CD14-positive monocyte (primary cell): ENCODE data around the gene SH3BP5. TPM values are rescaled to one million over a fixed set of nuclear protein-coding genes. Genes with fewer than 3 reads are reported as not detected.

Experiments
- DNase-seq, 3 donors: peaks; one replicate each; pipeline ENCODE4 v3.0.0-alpha.2; 2011 to 2022
- H2AFZ ChIP-seq: 2 replicates; pipeline ENCODE4 v1.6.0; 2012; ENCODE audit warnings: mild to moderate bottlenecking, low read depth, low read length, inconsistent platforms; ENCODE audit not compliant: insufficient read depth, poor library complexity, severe bottlenecking
- H3K27ac ChIP-seq, 2 donors: 1 replicate in 1 of 2; 2 replicates in 1 of 2; pipeline ENCODE4 v1.5.1; 2012 to 2013; ENCODE audit warnings: low read length in 2 of 2, control low read depth in 1 of 2, inconsistent platforms in 1 of 2, low read depth in 1 of 2, mild to moderate bottlenecking in 1 of 2
- H3K27me3 ChIP-seq, 2 donors: one replicate each; pipeline versions ENCODE4 v1.6.0 to v1.6.1; 2011 to 2013; ENCODE audit warnings: low read length in 2 of 2; ENCODE audit not compliant: control insufficient read depth in 2 of 2, insufficient read depth in 2 of 2
- H3K36me3 ChIP-seq, 2 donors: replicated peaks in 1 of 2; 1 replicate in 1 of 2; 2 replicates in 1 of 2; pipeline versions ENCODE4 v1.5.1 to v1.6.1; 2012 to 2013; ENCODE audit warnings: low read length in 2 of 2, control low read depth in 1 of 2, inconsistent platforms in 1 of 2, mild to moderate bottlenecking in 1 of 2; ENCODE audit not compliant: insufficient read depth in 2 of 2, control insufficient read depth in 1 of 2
- H3K4me1 ChIP-seq, 2 donors: 1 replicate in 1 of 2; 2 replicates in 1 of 2; pipeline versions ENCODE4 v1.5.1 to v1.6.1; 2012 to 2013; ENCODE audit warnings: low read length in 2 of 2, control low read depth in 1 of 2, inconsistent platforms in 1 of 2, mild to moderate bottlenecking in 1 of 2, moderate library complexity in 1 of 2; ENCODE audit not compliant: insufficient read depth in 2 of 2, control insufficient read depth in 1 of 2
- H3K4me2 ChIP-seq: replicated peaks from 2 replicates; pipeline ENCODE3; 2012; ENCODE audit warnings: low read length, moderate library complexity, mild to moderate bottlenecking; ENCODE audit not compliant: poor library complexity, severe bottlenecking; ENCODE audit errors: extremely low read depth
- H3K4me3 ChIP-seq, 3 experiments: fragments of 200-600 bp in 1 of 3; sonication (generic) in 1 of 3; replicated peaks in 1 of 3; 1 replicate in 2 of 3; 2 replicates in 1 of 3; pipeline ENCODE4 v1.5.1; 2011 to 2013; ENCODE audit warnings: low read length in 3 of 3, mild to moderate bottlenecking in 3 of 3, control low read depth in 2 of 3, low read depth in 2 of 3, inconsistent platforms in 1 of 3, moderate library complexity in 1 of 3
- H3K79me2 ChIP-seq: 2 replicates; pipeline ENCODE4 v1.6.0; 2012; ENCODE audit warnings: mild to moderate bottlenecking, control low read depth, inconsistent platforms, low read length, moderate library complexity; ENCODE audit not compliant: insufficient read depth
- H3K9ac ChIP-seq: 2 replicates; pipeline ENCODE4 v1.6.0; 2017; ENCODE audit warnings: low read length, mild to moderate bottlenecking; ENCODE audit not compliant: insufficient read depth, poor library complexity, severe bottlenecking
- H3K9me3 ChIP-seq, 2 donors: replicated peaks in 1 of 2; 1 replicate in 1 of 2; 2 replicates in 1 of 2; pipeline versions ENCODE4 v1.5.1 to v1.6.1; 2012 to 2013; ENCODE audit warnings: low read length in 2 of 2, control low read depth in 1 of 2; ENCODE audit not compliant: control insufficient read depth in 1 of 2, insufficient read depth in 1 of 2
- H4K20me1 ChIP-seq: 2 replicates; pipeline ENCODE4 v1.6.0; 2012; ENCODE audit warnings: mild to moderate bottlenecking, low read length, control low read depth, moderate library complexity; ENCODE audit not compliant: insufficient read depth
- H3K27ac Mint-ChIP-seq, 7 donors: one replicate each; pipeline ENCODE4 v1.8.0; 2020; ENCODE audit warnings: mild to moderate bottlenecking in 7 of 7, mixed read lengths in 7 of 7, moderate library complexity in 6 of 7, inconsistent platforms in 2 of 7
- H3K27me3 Mint-ChIP-seq, 3 donors: one replicate each; pipeline ENCODE4 v1.8.0; 2021 to 2022; ENCODE audit warnings: low read depth in 3 of 3, mild to moderate bottlenecking in 3 of 3, mixed read lengths in 3 of 3, moderate library complexity in 3 of 3, inconsistent platforms in 1 of 3
- H3K36me3 Mint-ChIP-seq, 2 donors: one replicate each; pipeline ENCODE4 v1.8.0; 2020; ENCODE audit warnings: mixed read lengths in 2 of 2, inconsistent platforms in 1 of 2, mild to moderate bottlenecking in 1 of 2
- H3K4me1 Mint-ChIP-seq: one replicate; pipeline ENCODE4 v1.8.0; 2020; ENCODE audit warnings: mild to moderate bottlenecking, mixed read lengths
- H3K4me3 Mint-ChIP-seq, 2 donors: one replicate each; pipeline ENCODE4 v1.8.0; 2020; ENCODE audit warnings: mild to moderate bottlenecking in 2 of 2, mixed read lengths in 2 of 2, moderate library complexity in 1 of 2
- H3K9me3 Mint-ChIP-seq, 7 donors: one replicate each; pipeline ENCODE4 v1.8.0; 2020 to 2022; ENCODE audit warnings: mixed read lengths in 7 of 7, mild to moderate bottlenecking in 6 of 7, moderate library complexity in 6 of 7, inconsistent platforms in 2 of 7
- WGBS: methylation state at CpG from one replicate; pipeline ENCODE4 v1.1.5; 2013; ENCODE audit warnings: missing lambda C conversion rate; ENCODE audit not compliant: insufficient coverage; 5-methylcytosine and 5-hydroxymethylcytosine counted together
- intact Hi-C, 2 donors: fragments of 100-400 bp; cut with micrococcal nuclease; formaldehyde crosslinking; loops; one replicate each; pipeline versions ENCODE4 v1.15.0 to v1.15.1; 2023
- polyA plus RNA-seq, 3 donors: library from polyadenylated mRNA; depleted of rRNA in 1 of 3; unstranded in 2 of 3; stranded (reverse) in 1 of 3; fragments of 300-500 nt in 2 of 3; fragments of >200 nt in 1 of 3; fragmentation: Illumina TruSeq in 2 of 3; gene quantifications; 1 replicate in 2 of 3; 2 replicates in 1 of 3; pipeline ENCODE4 v1.2.3, GENCODE V29; 2012 to 2021
- TF ChIP-seq, protein P1 (sequence below): fragments of 200-600 bp; IDR thresholded peaks from one replicate; pipeline ENCODE4 v1.8.0; 2022; ENCODE audit warnings: antibody characterized with exemption, mild to moderate bottlenecking

Gene SH3BP5
- polyA plus RNA-seq, 3 donors: 10.7 to 29.6 (median 22.8) TPM

DNA sequence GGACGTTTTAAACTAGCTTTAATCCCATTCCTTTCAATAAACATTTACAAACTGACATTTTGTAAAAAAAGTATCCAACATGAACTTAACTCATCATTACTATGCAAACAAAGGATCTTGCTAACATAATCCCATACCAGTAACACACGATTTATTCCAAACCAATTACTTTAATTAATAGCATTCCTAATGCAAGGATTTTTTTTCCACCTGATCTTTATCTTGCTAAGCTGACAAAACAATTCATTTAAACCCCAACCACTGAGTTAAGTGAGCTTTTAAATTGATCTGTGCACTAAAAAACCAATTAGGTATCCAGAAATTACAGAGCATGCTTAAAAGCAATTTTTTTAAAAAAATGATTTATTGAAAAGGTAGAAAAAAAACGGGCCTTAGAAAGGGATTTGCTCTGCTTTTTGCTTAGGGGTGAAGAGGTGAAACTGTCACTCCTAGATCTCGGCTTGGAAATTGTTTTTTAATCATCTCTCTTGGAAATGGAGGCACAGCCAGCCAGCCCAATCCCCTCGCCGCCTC lies 1.2 kb downstream of the SH3BP5 start:
- DNase-seq: no peak
- TF ChIP-seq, protein P1, sequence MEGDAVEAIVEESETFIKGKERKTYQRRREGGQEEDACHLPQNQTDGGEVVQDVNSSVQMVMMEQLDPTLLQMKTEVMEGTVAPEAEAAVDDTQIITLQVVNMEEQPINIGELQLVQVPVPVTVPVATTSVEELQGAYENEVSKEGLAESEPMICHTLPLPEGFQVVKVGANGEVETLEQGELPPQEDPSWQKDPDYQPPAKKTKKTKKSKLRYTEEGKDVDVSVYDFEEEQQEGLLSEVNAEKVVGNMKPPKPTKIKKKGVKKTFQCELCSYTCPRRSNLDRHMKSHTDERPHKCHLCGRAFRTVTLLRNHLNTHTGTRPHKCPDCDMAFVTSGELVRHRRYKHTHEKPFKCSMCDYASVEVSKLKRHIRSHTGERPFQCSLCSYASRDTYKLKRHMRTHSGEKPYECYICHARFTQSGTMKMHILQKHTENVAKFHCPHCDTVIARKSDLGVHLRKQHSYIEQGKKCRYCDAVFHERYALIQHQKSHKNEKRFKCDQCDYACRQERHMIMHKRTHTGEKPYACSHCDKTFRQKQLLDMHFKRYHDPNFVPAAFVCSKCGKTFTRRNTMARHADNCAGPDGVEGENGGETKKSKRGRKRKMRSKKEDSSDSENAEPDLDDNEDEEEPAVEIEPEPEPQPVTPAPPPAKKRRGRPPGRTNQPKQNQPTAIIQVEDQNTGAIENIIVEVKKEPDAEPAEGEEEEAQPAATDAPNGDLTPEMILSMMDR: no peak
- peaks cover 2 to 3% of the 10 kb centered on the region in 2 donors for H3K27me3 ChIP-seq
- H3K4me2 ChIP-seq: peak overlapping the region; percentile 97
- Mint-ChIP-seq H3K36me3 (peaks cover 43 to 55% of the 10 kb centered on the region in 2 donors), H3K27ac (peak overlapping the region in 4 of 7 donors; percentile 31 to 84 (median 66)), H3K9me3 (peaks cover 0 to 3% (median 0%) of the 10 kb centered on the region in 7 donors), H3K4me3 (peak overlapping the region; percentile 97), H3K4me1 (peaks cover 39% of the 10 kb centered on the region), H3K27me3 (peaks cover 19 to 25% (median 21%) of the 10 kb centered on the region in 3 donors)
- H3K9me3 ChIP-seq: no peaks in the 10 kb centered on the region
- peaks cover 46% of the 10 kb centered on the region for H4K20me1 ChIP-seq
- peak overlapping the region; percentile 92 for H2AFZ ChIP-seq
- intact Hi-C loops: loop anchor here (2.0 to 5.0 kb wide), 5 partner anchors 14 to 226 kb away; no protein-coding TSS in a partner anchor
- peaks cover 18% of the 10 kb centered on the region for H3K79me2 ChIP-seq
- WGBS: 10% methylated on average over 2 of the region's 6 CpGs
- H3K27ac ChIP-seq: no peak overlapping the region
- H3K4me3 ChIP-seq: peak overlapping the region; percentile 78 to 84 (median 82)
- H3K36me3 ChIP-seq: peaks cover 18 to 38% of the 10 kb centered on the region in 2 donors
- H3K4me1 ChIP-seq: peaks cover 18 to 34% of the 10 kb centered on the region in 2 donors
- H3K9ac ChIP-seq: peak overlapping the region; percentile 88

DNA sequence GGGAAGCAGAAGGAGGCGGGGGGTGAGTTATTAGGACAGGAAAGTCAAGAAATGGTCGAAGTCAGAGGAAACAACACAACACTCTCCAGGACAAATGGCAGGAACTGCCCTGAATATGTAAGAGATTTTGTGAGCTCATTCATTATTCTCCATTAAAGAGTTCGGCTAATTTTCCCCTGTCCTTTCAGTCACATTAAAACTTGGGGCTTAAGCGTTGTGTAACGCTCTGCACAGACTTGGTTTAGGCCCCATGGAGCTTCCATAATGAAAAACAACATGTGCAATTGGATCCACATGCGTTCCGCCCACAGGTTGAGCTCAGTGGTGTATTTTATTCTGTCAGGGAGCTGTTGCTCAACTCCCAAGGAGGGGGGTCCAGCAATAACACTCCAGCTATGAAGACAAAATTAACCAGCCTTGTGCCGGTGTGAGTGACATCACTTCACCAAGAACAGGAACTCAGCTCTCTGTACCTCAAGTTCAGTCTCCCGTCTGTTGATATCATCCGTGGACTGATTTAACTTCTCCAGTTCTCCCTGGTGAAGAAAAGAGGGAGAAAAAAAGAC lies 2.3 kb downstream of the SH3BP5 start:
- Histone ChIP-seq H3K4me3 (peak overlapping the region in 1 of 3 experiments; percentile 84), H3K27ac (no peak overlapping the region), H3K27me3 (peaks cover 2 to 3% of the 10 kb centered on the region in 2 donors), H3K4me1 (peaks cover 18 to 34% of the 10 kb centered on the region in 2 donors), H3K9me3 (no peaks in the 10 kb centered on the region), H3K79me2 (peaks cover 18% of the 10 kb centered on the region), H3K4me2 (peak overlapping the region; percentile 97), H3K9ac (no peak overlapping the region), H3K36me3 (peaks cover 21 to 48% of the 10 kb centered on the region in 2 donors), H2AFZ (no peak overlapping the region), H4K20me1 (peaks cover 56% of the 10 kb centered on the region)
- peaks cover 39% of the 10 kb centered on the region for H3K4me1 Mint-ChIP-seq
- DNase-seq: peak in 2 of 3 donors; percentile 39 to 43
- H3K9me3 Mint-ChIP-seq: no peaks in the 10 kb centered on the region
- peak overlapping the region in 5 of 7 donors; percentile 10 to 55 (median 41) for H3K27ac Mint-ChIP-seq
- peak overlapping the region; percentile 97 for H3K4me3 Mint-ChIP-seq
- H3K27me3 Mint-ChIP-seq: peaks cover 21 to 25% (median 21%) of the 10 kb centered on the region in 3 donors
- TF ChIP-seq, protein P1: no peak
- WGBS: no CpG with 5 or more reads among the region's 10 CpGs
- H3K36me3 Mint-ChIP-seq: peaks cover 53 to 65% of the 10 kb centered on the region in 2 donors
- intact Hi-C loops: loop anchor here (2.0 to 5.0 kb wide), 5 partner anchors 13 to 227 kb away; no protein-coding TSS in a partner anchor
